Skeletal muscle tissue (tissue), 1 donor: ENCODE measurements around the gene DCST1. TPM values are rescaled to one million over a fixed set of nuclear protein-coding genes. Genes with fewer than 3 reads are reported as not detected.

ENCODE experiments used
- total RNA-seq: library from RNA; depleted of rRNA; stranded (reverse); fragments of >200 nt; gene quantifications from one replicate; pipeline ENCODE4 v1.2.3, GENCODE V29; 2014

The DCST1 gene
- total RNA-seq, 1 donor from 2014 or later: not detected

Other genes with a start within 250 kb of the DCST1 start
- 3.7 TPM for gene KCNN3, start 163.5 kb upstream of the DCST1 start, total RNA-seq
- gene PMVK, start 97.1 kb upstream of the DCST1 start, total RNA-seq: 12.5 TPM
- gene PBXIP1, start 77.7 kb upstream of the DCST1 start, total RNA-seq: 190 TPM
- 16.2 TPM for gene PYGO2, start 72.0 kb upstream of the DCST1 start, total RNA-seq
- 36.0 TPM for gene SHC1, start 63.1 kb upstream of the DCST1 start, total RNA-seq
- gene CKS1B, start 59.1 kb upstream of the DCST1 start, total RNA-seq: 31.8 TPM
- gene FLAD1, start 50.5 kb upstream of the DCST1 start, total RNA-seq: 16.2 TPM
- gene LENEP, start 40.2 kb upstream of the DCST1 start, total RNA-seq: not detected
- 7.8 TPM for gene ZBTB7B, start 31.0 kb upstream of the DCST1 start, total RNA-seq
- not detected for gene DCST2, start within 50 bp of the DCST1 start, total RNA-seq
- 33.9 TPM for gene ADAM15, start 17.5 kb downstream of the DCST1 start, total RNA-seq
- gene EFNA4, start 29.9 kb downstream of the DCST1 start, total RNA-seq: 3.7 TPM
- 0.52 TPM for gene EFNA3, start 45.0 kb downstream of the DCST1 start, total RNA-seq
- gene EFNA1, start 94.1 kb downstream of the DCST1 start, total RNA-seq: 13.0 TPM
- 19.8 TPM for gene SLC50A1, start 102.0 kb downstream of the DCST1 start, total RNA-seq
- 13.6 TPM for gene DPM3, start 106.7 kb downstream of the DCST1 start, total RNA-seq
- 104 TPM for gene KRTCAP2, start 139.5 kb downstream of the DCST1 start, total RNA-seq
- under 0.01 TPM for gene TRIM46, start 140.0 kb downstream of the DCST1 start, total RNA-seq
- gene THBS3, start 174.1 kb downstream of the DCST1 start, total RNA-seq: 40.2 TPM
- 16.2 TPM for gene MTX1, start 174.9 kb downstream of the DCST1 start, total RNA-seq
- gene ENTREP3, start 221.7 kb downstream of the DCST1 start, total RNA-seq: 2.1 TPM
- 16.2 TPM for gene SCAMP3, start 228.5 kb downstream of the DCST1 start, total RNA-seq
- 23.5 TPM for gene CLK2, start 239.7 kb downstream of the DCST1 start, total RNA-seq
- gene HCN3, start 243.6 kb downstream of the DCST1 start, total RNA-seq: 1.0 TPM